AG04450 (cell line): ENCODE results near the gene CC2D2A. TPM values are rescaled to one million over a fixed set of nuclear protein-coding genes. Genes with fewer than 3 reads are reported as not detected.

Experiments used
- CTCF ChIA-PET: fragments of 300-600, 350-600 bp; formaldehyde crosslinking; extraction: SDS; loops from one replicate; lab custom pipeline; 2022; ENCODE audit warnings: antibody characterized with exemption, inconsistent platforms; lab: Charles Lee
- POLR2A ChIA-PET: fragments of 350-600 bp; formaldehyde crosslinking; extraction: SDS; loops from one replicate; lab custom pipeline; 2021; ENCODE audit warnings: antibody characterized with exemption, inconsistent platforms; lab: Yijun Ruan, JAX
- DNase-seq: peaks from one replicate; pipeline ENCODE4 v3.0.0-alpha.2; 2011; ENCODE audit warnings: low read depth, low spot score
- H3K27ac ChIP-seq: one replicate; pipeline ENCODE4 v1.5.1; 2012; ENCODE audit warnings: low read depth, low read length, control low read depth
- H3K27me3 ChIP-seq: one replicate; pipeline ENCODE4 v1.6.0; 2012; ENCODE audit warnings: low read length; ENCODE audit not compliant: control insufficient read depth, insufficient read depth
- H3K4me3 ChIP-seq: 2 replicates; pipeline ENCODE4 v1.5.1; 2011; ENCODE audit warnings: mild to moderate bottlenecking, low read depth, low read length, control low read depth
- H3K9me3 ChIP-seq: 2 replicates; pipeline ENCODE4 v1.5.1; 2012; ENCODE audit warnings: low read length; ENCODE audit not compliant: control insufficient read depth, insufficient read depth
- CTCF ChIP-seq: IDR thresholded peaks from 2 replicates; pipeline ENCODE4 v1.5.1; 2011; ENCODE audit warnings: low read depth, low read length, control low read depth, inconsistent platforms
- polyA minus RNA-seq: library from RNA; depleted of rRNA, polyadenylated mRNA; stranded (reverse); fragments of >200 nt; gene quantifications from 2 replicates; pipeline ENCODE4 v1.2.3, GENCODE V29; 2011; rRNA and poly(A)+ RNA removed
- polyA plus RNA-seq: library from polyadenylated mRNA; depleted of rRNA; stranded (reverse); fragments of >200 nt; gene quantifications from 2 replicates; pipeline ENCODE4 v1.2.3, GENCODE V29; 2011; rRNA removed

The CC2D2A gene
- polyA plus RNA-seq = 33.8 and 40.7 TPM in 2 replicates
- polyA minus RNA-seq = 42.6 and 43.2 TPM in 2 replicates

- peak within 1 kb of the TSS; percentile 65 for H3K4me3 ChIP-seq
- TF ChIP-seq CTCF = no peak
- H3K27ac ChIP-seq = no peak within 1 kb of the TSS
- no peak for DNase-seq
- ChIA-PET CTCF (interaction anchor here (0.7 to 4.4 kb wide), 9 partner anchors 10 to 336 kb away, joined by 3 to 60 read pairs (median 4); no protein-coding TSS in a partner anchor), POLR2A (interaction anchor here (0.6 to 1.9 kb wide), 5 partner anchors 11 to 131 kb away, joined by 3 to 7 read pairs (median 3); no protein-coding TSS in a partner anchor)
- H3K27me3 ChIP-seq = no peaks in the 10 kb centered on the region
- no peaks in the 10 kb centered on the region for H3K9me3 ChIP-seq
Observed at GRCh38 chr4:15469402-15470127, at the start of gene CC2D2A. TSS of gene CC2D2A (plus strand) at chr4:15469882. CDS start at chr4:15475933, 6,051 bp downstream.

GRCh38 chr4:15420642-15421041, 49.0 kb upstream of the CC2D2A start:
- no peak for TF ChIP-seq CTCF
- no peaks in the 10 kb centered on the region for H3K9me3 ChIP-seq
- no peak overlapping the region for H3K4me3 ChIP-seq
- ChIA-PET POLR2A (interaction anchor here (0.5 to 0.9 kb wide), 6 partner anchors 19 to 387 kb away, joined by 3 to 4 read pairs (median 3); partner anchors contain the start of gene CC2D2A), CTCF (interaction anchor here (0.6 to 1.3 kb wide), 3 partner anchors 21 to 83 kb away, joined by 3 to 6 read pairs (median 4); no protein-coding TSS in a partner anchor)
- no peaks in the 10 kb centered on the region for H3K27me3 ChIP-seq
- DNase-seq = peak; percentile 49
- H3K27ac ChIP-seq = no peak overlapping the region

- H3K4me3 ChIP-seq = no peak overlapping the region
- POLR2A ChIA-PET = no interaction called here
- H3K9me3 ChIP-seq = no peaks in the 10 kb centered on the region
- no peak for DNase-seq
- no peak overlapping the region for H3K27ac ChIP-seq
- H3K27me3 ChIP-seq = no peaks in the 10 kb centered on the region
- CTCF ChIA-PET = no interaction called here
- TF ChIP-seq CTCF = no peak
Observed at GRCh38 chr4:15423285-15423711, 46.4 kb upstream of the CC2D2A start.

- Histone ChIP-seq H3K27me3 (no peaks in the 10 kb centered on the region), H3K27ac (no peak overlapping the region), H3K9me3 (no peaks in the 10 kb centered on the region), H3K4me3 (no peak overlapping the region)
- TF ChIP-seq CTCF = no peak
- CTCF ChIA-PET = interaction anchor here (1.8 to 2.8 kb wide), 2 partner anchors 29 to 32 kb away, joined by 4 to 8 read pairs; no protein-coding TSS in a partner anchor
- POLR2A ChIA-PET = no interaction called here
- DNase-seq = no peak
Observed at GRCh38 chr4:15425520-15425919, 44.2 kb upstream of the CC2D2A start.

- Histone ChIP-seq H3K27me3 (no peaks in the 10 kb centered on the region), H3K9me3 (no peaks in the 10 kb centered on the region), H3K4me3 (no peak overlapping the region), H3K27ac (no peak overlapping the region)
- CTCF ChIA-PET = interaction anchor here (2.8 kb wide), 1 partner anchor 31 kb away, joined by 8 read pairs; no protein-coding TSS in a partner anchor
- POLR2A ChIA-PET = interaction anchor here (1.7 kb wide), 1 partner anchor 10 kb away, joined by 6 read pairs; no protein-coding TSS in a partner anchor
- TF ChIP-seq CTCF = no peak
- DNase-seq = no peak
Observed at GRCh38 chr4:15427161-15427560, 42.5 kb upstream of the CC2D2A start.
